ENCODE results near the gene BCL3.

Gene BCL3

GRCh38 chr19:44744871-44745332, 3.6 kb upstream of the BCL3 start:
- no peak for DNase-seq

GRCh38 chr19:44745341-44745831, 3.1 kb upstream of the BCL3 start:
- no peak for DNase-seq

- DNase-seq, result no peak
Observed at GRCh38 chr19:44745887-44746600, 2.5 kb upstream of the BCL3 start.

- DNase-seq, result no peak
Observed at GRCh38 chr19:44746616-44746945, 1.9 kb upstream of the BCL3 start.

GRCh38 chr19:44746946-44747738, 1.4 kb upstream of the BCL3 start:
- DNase-seq, result no peak

DNA sequence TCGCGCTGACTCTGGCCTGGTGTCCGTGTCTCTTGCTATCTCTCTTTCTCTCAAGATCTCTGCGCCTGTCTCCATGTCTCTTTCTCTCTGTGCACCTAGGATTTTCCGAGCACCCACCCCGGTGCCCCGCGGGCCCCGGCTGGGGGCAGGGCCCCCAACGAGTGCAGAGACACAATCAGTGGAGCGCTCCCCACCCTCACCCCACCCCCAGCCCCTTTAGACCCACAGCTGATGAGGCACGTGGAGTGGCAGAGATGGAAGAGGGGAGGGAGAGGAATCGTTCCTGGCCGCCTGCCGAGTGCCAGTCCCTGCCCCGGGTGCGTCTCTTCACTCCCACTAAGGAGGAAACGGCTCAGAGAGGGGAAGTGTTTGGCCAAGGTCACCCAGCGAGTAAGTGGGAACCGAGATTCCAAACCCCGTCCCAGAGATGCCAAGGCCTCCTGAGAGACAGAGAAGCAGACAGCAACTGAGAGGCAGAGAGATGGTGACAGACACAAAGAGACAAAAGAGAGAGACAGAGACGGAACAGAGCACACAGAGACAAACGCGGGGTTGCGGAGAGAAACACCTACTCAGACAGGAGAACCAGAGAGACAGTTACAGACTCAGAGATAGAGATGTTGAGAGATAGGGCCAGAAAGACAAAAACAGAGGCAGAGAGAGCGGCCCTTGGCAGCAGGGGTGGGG, 626 bp upstream of the BCL3 start:
- DNase-seq, result no peak

- DNase-seq, result no peak
Observed at GRCh38 chr19:44749292-44749691, 784 bp downstream of the BCL3 start.

DNA sequence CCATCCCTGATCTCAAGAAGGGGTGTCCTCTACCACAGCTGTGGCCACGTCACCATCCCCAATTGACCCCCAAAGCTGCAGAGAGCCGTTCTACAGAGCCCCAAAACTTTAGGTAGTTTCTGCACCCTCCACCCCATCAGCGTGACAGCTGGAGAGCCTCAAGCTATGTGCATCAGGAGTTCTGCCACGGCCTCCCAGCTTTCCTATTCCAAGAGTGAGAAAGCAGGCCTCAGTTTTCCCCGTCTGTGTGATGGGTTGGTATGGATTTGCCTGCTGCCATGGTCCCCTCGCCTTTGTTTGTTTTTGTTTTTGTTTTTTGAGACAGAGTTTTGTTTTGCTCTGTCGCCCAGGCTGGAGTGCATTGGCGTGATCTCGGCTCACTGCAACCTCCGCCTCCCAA, 1.5 kb downstream of the BCL3 start:
- no peak for DNase-seq

GRCh38 chr19:44752123-44752815, 3.8 kb downstream of the BCL3 start:
- no peak for DNase-seq

DNA sequence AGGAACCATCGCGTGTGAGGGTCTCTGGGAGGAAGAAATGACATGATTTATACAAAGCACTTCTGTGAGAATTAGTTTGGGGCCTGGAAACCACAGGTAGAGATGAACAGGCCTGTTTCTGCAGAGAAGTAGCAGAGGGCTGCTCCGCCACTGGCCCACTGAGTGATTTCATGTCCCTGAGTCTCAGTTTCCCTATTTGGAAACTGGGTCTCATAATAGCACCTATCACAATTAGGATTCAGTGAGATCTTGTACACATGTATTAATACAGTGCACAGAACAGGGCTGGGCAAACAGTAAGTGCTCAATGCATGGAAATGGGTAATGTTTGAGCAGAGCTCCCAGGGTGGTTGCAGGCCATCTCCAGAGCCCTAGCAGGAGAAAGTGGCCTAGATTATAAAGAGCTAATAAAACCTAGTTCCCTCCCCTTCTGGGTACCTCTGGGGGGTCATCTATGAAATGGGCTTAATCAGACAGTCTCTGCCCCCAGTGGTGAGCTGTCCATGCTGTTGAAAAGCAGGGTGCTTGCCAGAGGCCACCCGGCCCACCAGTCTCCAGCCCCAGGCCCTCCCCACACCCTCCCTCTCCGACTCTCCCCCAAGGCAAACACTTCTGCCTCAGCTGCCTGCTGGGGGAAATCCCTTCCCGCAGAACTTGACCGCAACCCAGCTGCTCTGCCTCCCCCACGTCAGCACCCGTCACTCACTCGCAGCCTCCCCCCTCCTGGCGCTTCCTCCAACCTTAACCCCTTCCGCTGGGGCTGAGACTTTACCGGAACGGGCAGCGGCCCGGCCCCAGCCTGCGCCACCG, 4.5 kb downstream of the BCL3 start:
- no peak for DNase-seq

GRCh38 chr19:44753626-44753931, 5.1 kb downstream of the BCL3 start:
- no peak for DNase-seq

DNA sequence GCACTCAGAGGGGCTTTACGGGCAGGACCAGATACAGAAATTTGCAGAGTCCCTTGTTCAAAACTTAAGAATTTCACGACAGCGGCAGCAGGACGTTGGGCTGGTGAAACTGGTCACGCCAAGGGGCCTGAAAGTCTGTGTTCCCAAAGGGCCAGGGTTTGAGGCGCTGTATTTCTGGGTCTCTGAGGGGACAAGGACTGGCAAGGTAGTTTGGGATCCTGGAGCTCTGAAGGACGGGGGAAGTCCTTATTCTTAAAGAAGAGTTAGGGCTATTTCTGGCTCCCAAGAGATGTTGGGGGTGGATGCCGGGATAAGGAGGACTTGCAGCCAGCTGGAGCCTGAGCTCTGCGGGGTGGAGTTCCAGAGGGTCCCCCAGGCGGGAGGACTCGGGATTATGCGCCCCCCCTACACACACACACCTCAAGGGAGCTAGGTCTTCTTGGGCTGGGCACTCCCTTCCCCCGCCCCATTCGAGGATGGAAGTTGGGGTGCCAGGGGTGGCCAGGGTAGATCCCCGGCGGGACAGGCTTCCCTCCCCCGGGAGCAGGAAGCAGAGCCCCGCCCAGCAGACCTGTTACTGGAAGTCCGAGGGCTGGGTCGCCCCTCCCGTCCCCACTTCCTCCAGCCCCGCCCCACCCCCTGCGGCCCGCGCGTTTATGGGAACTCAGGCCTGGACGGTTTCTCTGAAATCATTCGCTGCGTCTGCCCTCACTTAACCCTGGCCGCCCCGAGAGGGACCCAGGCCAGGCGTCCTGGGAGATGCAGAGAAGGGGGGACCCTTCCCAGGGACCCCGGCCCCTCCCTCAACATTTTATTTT, 5.6 kb downstream of the BCL3 start:
- DNase-seq, result no peak

DNA sequence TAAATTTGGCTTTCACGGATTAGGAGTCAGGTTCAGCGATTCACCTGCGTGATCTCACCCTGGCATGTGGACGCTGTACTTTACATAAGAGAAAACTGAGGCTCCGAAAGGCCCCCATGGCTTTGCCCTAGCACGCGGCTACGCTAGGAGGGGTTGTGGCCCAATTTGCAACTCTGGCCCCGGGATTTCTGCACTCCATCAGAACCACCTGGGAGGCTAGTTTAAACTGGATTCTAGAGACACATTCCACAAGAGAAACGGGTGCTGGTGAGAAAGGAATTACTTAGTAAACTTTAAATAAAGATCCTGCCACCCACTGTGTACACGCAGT, 6.2 kb downstream of the BCL3 start:
- no peak for DNase-seq

DNA sequence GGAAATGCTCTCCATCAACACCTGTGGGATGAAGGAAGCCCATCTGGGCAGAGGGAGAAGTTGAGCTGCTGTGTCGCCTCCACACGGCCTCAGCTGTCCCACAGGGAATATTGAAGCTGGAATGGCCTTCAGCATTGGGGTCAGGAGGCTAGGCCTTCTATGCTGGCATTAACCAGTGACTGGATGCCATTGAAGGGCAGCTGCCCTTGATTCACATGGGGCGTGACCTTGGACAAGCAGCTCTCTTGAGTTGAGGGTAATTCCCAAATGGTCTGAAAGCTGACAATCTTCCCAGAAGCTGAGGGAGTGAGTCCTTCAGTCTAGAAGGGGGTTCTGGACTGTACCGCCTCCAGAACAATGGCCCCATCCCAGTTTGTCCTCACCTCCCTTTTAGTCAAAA, 6.7 kb downstream of the BCL3 start:
- no peak for DNase-seq

- DNase-seq, result no peak
Observed at GRCh38 chr19:44756089-44756562, 7.6 kb downstream of the BCL3 start.

GRCh38 chr19:44757057-44757734, 8.7 kb downstream of the BCL3 start:
- DNase-seq, result no peak

GRCh38 chr19:44757735-44758505, 9.4 kb downstream of the BCL3 start:
- DNase-seq, result no peak

DNA sequence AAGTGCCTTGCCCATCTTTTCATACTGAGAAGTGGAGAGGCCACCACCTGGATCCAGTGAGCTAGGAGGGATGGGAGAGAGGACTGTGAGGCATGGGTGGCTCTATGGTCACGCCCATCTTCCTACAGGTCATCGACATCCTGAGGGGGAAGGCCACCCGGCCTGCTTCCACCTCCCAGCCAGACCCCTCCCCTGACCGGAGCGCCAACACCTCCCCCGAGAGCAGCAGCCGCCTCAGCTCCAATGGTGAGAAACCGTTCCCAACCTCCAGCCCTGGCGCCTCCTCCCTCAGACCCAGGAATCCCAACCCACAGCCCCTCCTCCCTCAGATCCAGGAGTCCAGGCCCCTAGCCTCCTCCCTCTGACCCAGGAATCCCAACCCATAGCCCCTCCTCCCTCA, 10.1 kb downstream of the BCL3 start:
- no peak for DNase-seq

DNA sequence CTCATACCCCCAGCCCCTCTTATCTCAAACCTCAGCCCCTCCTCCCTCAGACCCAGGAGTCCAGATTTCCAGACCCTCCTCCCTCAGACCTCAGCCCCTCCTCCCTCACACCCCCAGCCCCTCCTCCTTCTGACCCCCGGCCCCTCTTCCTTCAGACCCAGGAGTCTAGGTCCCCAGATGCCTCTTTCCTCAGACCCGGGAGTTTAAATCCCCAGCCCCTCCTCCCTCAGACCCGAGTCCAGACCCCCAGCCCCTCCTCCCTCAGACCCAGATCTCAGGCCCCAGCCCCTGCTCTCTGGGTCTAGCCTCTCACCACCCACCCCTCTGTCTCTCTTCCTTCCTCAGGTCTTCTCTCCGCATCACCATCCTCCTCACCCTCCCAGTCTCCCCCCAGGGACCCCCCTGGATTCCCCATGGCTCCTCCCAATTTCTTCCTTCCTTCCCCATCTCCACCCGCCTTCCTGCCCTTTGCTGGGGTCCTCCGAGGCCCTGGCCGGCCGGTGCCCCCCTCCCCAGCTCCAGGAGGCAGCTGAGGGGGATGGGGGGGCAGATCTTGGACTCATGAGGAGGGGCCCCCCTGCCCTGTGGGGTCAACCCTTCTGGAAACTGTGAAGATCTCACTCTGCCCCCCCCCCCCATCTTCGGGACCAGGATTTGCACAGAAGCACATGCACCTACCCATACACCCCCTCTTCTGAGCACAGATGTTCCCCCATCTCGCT, 10.7 kb downstream of the BCL3 start:
- no peak for DNase-seq
